GM10248 (cell line): ENCODE measurements around the gene CER1.

Experiments
- CTCF ChIA-PET: fragments of 300-600 bp; sonication (Branson Sonifier 250); formaldehyde crosslinking; extraction: SDS; loops from one replicate; lab custom pipeline; 2021; ENCODE audit warnings: antibody characterized with exemption; lab: Yijun Ruan, JAX
- POLR2A ChIA-PET: fragments of 350-650 bp; sonication (Branson Sonifier 250); formaldehyde crosslinking; extraction: SDS; loops from one replicate; lab custom pipeline; 2020; ENCODE audit warnings: antibody characterized with exemption; lab: Yijun Ruan, JAX
- DNase-seq: peaks from one replicate; pipeline ENCODE4 v3.0.0; 2012; ENCODE audit errors: extremely low spot score
- CTCF ChIP-seq: IDR thresholded peaks from 2 replicates; pipeline ENCODE4 v1.5.1; 2012; ENCODE audit warnings: mild to moderate bottlenecking, low read depth; ENCODE audit errors: extremely low read depth, missing control alignments, control extremely low read depth

CER1 gene

GRCh38 chr9:14748373-14748772 lies 25.8 kb upstream of the CER1 start:
- CTCF ChIA-PET, result no interaction called here
- POLR2A ChIA-PET, result no interaction called here
- DNase-seq, result no peak
- TF ChIP-seq CTCF, result no peak

GRCh38 chr9:14747111-14747510 lies 24.6 kb upstream of the CER1 start:
- no peak for DNase-seq
- no peak for TF ChIP-seq CTCF
- CTCF ChIA-PET, result no interaction called here
- POLR2A ChIA-PET, result no interaction called here

GRCh38 chr9:14746626-14747025 lies 24.1 kb upstream of the CER1 start:
- DNase-seq, result no peak
- ChIA-PET CTCF (no interaction called here), POLR2A (no interaction called here)
- no peak for TF ChIP-seq CTCF

- ChIA-PET CTCF (interaction anchor here (1.1 to 1.6 kb wide), 2 partner anchors 18 to 25 kb away, joined by 3 to 4 read pairs; no protein-coding TSS in a partner anchor), POLR2A (no interaction called here)
- no peak for DNase-seq
- no peak for TF ChIP-seq CTCF
Observed at GRCh38 chr9:14744768-14745167, 22.2 kb upstream of the CER1 start.

DNA sequence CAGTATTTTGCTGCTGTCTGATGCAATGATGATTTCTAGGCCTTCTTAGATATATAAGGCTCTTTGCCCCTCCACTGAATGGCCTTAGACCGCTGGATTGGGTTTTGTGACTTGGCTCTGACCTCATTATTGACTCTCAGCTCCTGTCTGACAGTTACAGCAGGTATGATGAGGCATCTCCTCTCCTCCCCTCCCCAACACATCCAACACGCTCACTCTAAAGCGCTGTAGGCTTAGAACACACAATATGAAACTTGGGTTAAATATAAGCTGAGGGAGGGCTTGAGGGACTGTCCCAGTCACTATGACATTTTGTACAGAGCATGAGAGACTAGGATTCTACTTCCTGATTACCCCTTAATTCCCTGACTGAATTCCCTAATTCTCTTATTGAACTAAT lies 18.8 kb upstream of the CER1 start:
- DNase-seq, result no peak
- CTCF ChIA-PET, result interaction anchor here (0.9 to 1.7 kb wide), 3 partner anchors 9 to 22 kb away, joined by 3 to 9 read pairs (median 3); no protein-coding TSS in a partner anchor
- TF ChIP-seq CTCF, result no peak
- POLR2A ChIA-PET, result no interaction called here

GRCh38 chr9:14733133-14733532 lies 10.6 kb upstream of the CER1 start:
- CTCF ChIA-PET, result interaction anchor here (0.8 to 1.4 kb wide), 2 partner anchors 8 to 35 kb away, joined by 3 read pairs; no protein-coding TSS in a partner anchor
- POLR2A ChIA-PET, result no interaction called here
- TF ChIP-seq CTCF, result no peak

More at GRCh38 chr9:14733133-14733532, 10.6 kb upstream of the CER1 start:
- no peak for DNase-seq
